Small intestine (tissue), 16 donors: ENCODE results near the gene ELAVL2. TPM values are rescaled to one million over a fixed set of nuclear protein-coding genes. Genes with fewer than 3 reads are reported as not detected.
A peak's percentile ranks its signal among the peaks of the same experiment; 100 is the strongest.

Source experiments
- DNase-seq, 2 donors: peaks; one replicate each; pipeline versions ENCODE4 v3.0.0 to v3.0.0-alpha.2; 2013
- FAIRE-seq: peaks from 2 replicates; lab custom pipeline; 2012; peaks lifted over from hg19 to GRCh38; lab: Jason Lieb, UNC
- H3K27ac ChIP-seq, 3 donors: one replicate each; pipeline ENCODE4 v1.5.1; 2013; ENCODE audit warnings: low read length in 2 of 3, mild to moderate bottlenecking in 2 of 3, control low read depth in 1 of 3, inconsistent platforms in 1 of 3, low read depth in 1 of 3, moderate library complexity in 1 of 3
- H3K27me3 ChIP-seq, 3 donors: one replicate each; pipeline ENCODE4 v1.6.1; 2013; ENCODE audit warnings: low read length in 3 of 3, inconsistent platforms in 1 of 3; ENCODE audit not compliant: control insufficient read depth in 3 of 3, insufficient read depth in 3 of 3
- H3K36me3 ChIP-seq, 3 donors: one replicate each; pipeline ENCODE4 v1.6.1; 2013; ENCODE audit warnings: low read length in 3 of 3, inconsistent platforms in 1 of 3, low read depth in 1 of 3, mild to moderate bottlenecking in 1 of 3, moderate library complexity in 1 of 3; ENCODE audit not compliant: control insufficient read depth in 3 of 3, insufficient read depth in 2 of 3
- H3K4me1 ChIP-seq, 3 donors: one replicate each; pipeline ENCODE4 v1.6.1; 2013; ENCODE audit warnings: low read length in 2 of 3, inconsistent platforms in 1 of 3, low read depth in 1 of 3, mild to moderate bottlenecking in 1 of 3, moderate library complexity in 1 of 3; ENCODE audit not compliant: control insufficient read depth in 3 of 3, insufficient read depth in 2 of 3
- H3K4me3 ChIP-seq, 3 donors: one replicate each; pipeline ENCODE4 v1.5.1; 2013; ENCODE audit warnings: low read length in 3 of 3, control low read depth in 1 of 3, inconsistent platforms in 1 of 3, low read depth in 1 of 3, mild to moderate bottlenecking in 1 of 3, moderate library complexity in 1 of 3
- H3K9me3 ChIP-seq, 2 donors: one replicate each; pipeline ENCODE4 v1.6.1; 2013; ENCODE audit warnings: low read depth in 1 of 2, low read length in 1 of 2; ENCODE audit not compliant: control insufficient read depth in 2 of 2, insufficient read depth in 1 of 2
- WGBS, 3 donors: extraction: QIAGEN DNeasy Blood & Tissue Kit; methylation state at CpG; one replicate each; pipeline ENCODE4 v1.1.7; 2013; 5-methylcytosine and 5-hydroxymethylcytosine counted together
- long read RNA-seq, 10 donors: transcript quantifications; one replicate each; lab custom pipeline, GENCODE V29; 2026
- polyA plus RNA-seq, 4 donors: library from polyadenylated mRNA; stranded (reverse) in 3 of 4; unstranded in 1 of 4; fragments of 200-250 nt in 3 of 4; fragments of 120-200 nt in 1 of 4; gene quantifications; one replicate each; pipeline versions ENCODE4 v1.2.1 to v1.2.3, GENCODE V29; 2013
- donor health status: healthy with polysubstance abuse.
- donor health status: control.
- donor health status: control.
- donor health status: Bipolar disorder and iron deficiency.
- donor health status: healthy.

The ELAVL2 gene
- polyA plus RNA-seq: under 1 TPM in 2 of 4 donors, not detected in 2; 0.27 to 0.30 TPM
- long read RNA-seq, donor 1: 0 reads
- long read RNA-seq, donor 2: 0 reads
- long read RNA-seq, donor 3: 0 reads
- long read RNA-seq, donor 4: 0 reads
- long read RNA-seq, donor 5: 0 reads
- long read RNA-seq, donor 6: 0 reads
- long read RNA-seq, donor 7: 0 reads
- long read RNA-seq, donor 8: 0 reads
- long read RNA-seq, donor 9: 0 reads
- long read RNA-seq, donor 10: 0 reads

- Histone ChIP-seq H3K36me3 (no peaks in the 10 kb centered on the region), H3K9me3 (no peaks in the 10 kb centered on the region), H3K27ac (no peak within 1 kb of the TSS), H3K4me1 (peaks cover 0 to 5% (median 0%) of the 10 kb centered on the region in 3 donors), H3K27me3 (peaks cover 0 to 74% (median 39%) of the 10 kb centered on the region in 3 donors), H3K4me3 (peak within 1 kb of the TSS in 1 of 3 donors; percentile 25)
- 4 to 23% (median 17%) methylated on average over 30 of the region's 30 CpGs for WGBS, 3 donors
- DNase-seq (peak; percentile 0 to 81), FAIRE-seq (no peak)
Measured at GRCh38 chr9:23826120-23826629, at the start of gene ELAVL2. TSS of gene ELAVL2 (minus strand) at chr9:23826240. CDS start at chr9:23762234, 64,006 bp downstream.

GRCh38 chr9:23858234-23858633 lies 32.2 kb upstream of the ELAVL2 start:
- Histone ChIP-seq H3K4me3 (no peak overlapping the region), H3K4me1 (no peaks in the 10 kb centered on the region), H3K27me3 (no peaks in the 10 kb centered on the region), H3K36me3 (no peaks in the 10 kb centered on the region), H3K27ac (no peak overlapping the region), H3K9me3 (no peaks in the 10 kb centered on the region)
- FAIRE-seq (no peak), DNase-seq (no peak)
- WGBS, 3 donors: 59 to 72% (median 64%) methylated on average over 3 of the region's 3 CpGs

GRCh38 chr9:23855873-23856604 lies 30.0 kb upstream of the ELAVL2 start:
- no peak for FAIRE-seq
- DNase-seq: no peak
- Histone ChIP-seq H3K4me1 (no peaks in the 10 kb centered on the region), H3K9me3 (no peaks in the 10 kb centered on the region), H3K36me3 (no peaks in the 10 kb centered on the region), H3K27ac (no peak overlapping the region), H3K4me3 (no peak overlapping the region), H3K27me3 (peaks cover 0 to 10% (median 2%) of the 10 kb centered on the region in 3 donors)
- WGBS, 3 donors: 75 to 80% (median 76%) methylated on average over 5 of the region's 5 CpGs

GRCh38 chr9:23850690-23851629 lies 24.9 kb upstream of the ELAVL2 start:
- Histone ChIP-seq H3K27me3 (peaks cover 0 to 27% (median 7%) of the 10 kb centered on the region in 3 donors), H3K4me1 (no peaks in the 10 kb centered on the region), H3K9me3 (no peaks in the 10 kb centered on the region), H3K27ac (no peak overlapping the region), H3K4me3 (peak overlapping the region in 1 of 3 donors; percentile 29), H3K36me3 (no peaks in the 10 kb centered on the region)
- peak in 1 of 2 donors; percentile 6 for DNase-seq
- WGBS, 3 donors: 4 to 23% (median 23%) methylated on average over 50 to 62 of the region's 62 CpGs
- no peak for FAIRE-seq

- Histone ChIP-seq H3K4me3 (no peak overlapping the region), H3K4me1 (no peaks in the 10 kb centered on the region), H3K27ac (no peak overlapping the region), H3K9me3 (no peaks in the 10 kb centered on the region), H3K27me3 (peaks cover 0 to 27% (median 7%) of the 10 kb centered on the region in 3 donors), H3K36me3 (no peaks in the 10 kb centered on the region)
- no peak for DNase-seq
- FAIRE-seq: no peak
- 2 to 11% (median 10%) methylated on average over 16 to 17 of the region's 17 CpGs for WGBS, 3 donors
Measured at GRCh38 chr9:23850242-23850689, 24.2 kb upstream of the ELAVL2 start.

GRCh38 chr9:23849379-23850035 lies 23.5 kb upstream of the ELAVL2 start:
- H3K27me3 ChIP-seq: peaks cover 0 to 27% (median 7%) of the 10 kb centered on the region in 3 donors

GRCh38 chr9:23842565-23843129 lies 16.6 kb upstream of the ELAVL2 start:
- no peak for FAIRE-seq
- WGBS, 3 donors: 79 to 88% (median 83%) methylated on average over 1 of the region's 1 CpG
- Histone ChIP-seq H3K9me3 (no peaks in the 10 kb centered on the region), H3K27ac (no peak overlapping the region), H3K4me1 (no peaks in the 10 kb centered on the region), H3K4me3 (no peak overlapping the region), H3K36me3 (no peaks in the 10 kb centered on the region), H3K27me3 (no peaks in the 10 kb centered on the region)
- no peak for DNase-seq

More at GRCh38 chr9:23849379-23850035, 23.5 kb upstream of the ELAVL2 start:
- Histone ChIP-seq H3K9me3 (no peaks in the 10 kb centered on the region), H3K27ac (no peak overlapping the region), H3K4me3 (no peak overlapping the region), H3K36me3 (no peaks in the 10 kb centered on the region), H3K4me1 (no peaks in the 10 kb centered on the region)
- FAIRE-seq (no peak), DNase-seq (no peak)
- WGBS, 3 donors: 3 to 9% (median 9%) methylated on average over 11 of the region's 11 CpGs
